ENCODE results near the gene ELFN1. TPM values are rescaled to one million over a fixed set of nuclear protein-coding genes. Genes with fewer than 3 reads are reported as not detected.

ELFN1 gene
- total RNA-seq, 5 donors from 2014 or later (not counting 1 experiment from before 2014, with no cell fraction given) = 0.06 to 0.12 (median 0.07) TPM; not detected in 2

GRCh38 chr7:1703441-1703840, 33.4 kb downstream of the ELFN1 start:
- Histone ChIP-seq H3K4me3 (ENCODE audit: control insufficient read depth in 1 of 2, extremely low read depth in 1 of 2, low read length in 1 of 2) (no peak overlapping the region), H3K36me3 (ENCODE audit: control insufficient read depth in 2 of 2, extremely low read depth in 1 of 2, insufficient read depth in 1 of 2, low read length in 1 of 2) (no peaks in the 10 kb centered on the region), H3K4me1 (ENCODE audit: control insufficient read depth in 1 of 2, extremely low read depth in 1 of 2, insufficient read depth in 2 of 2, low read length in 2 of 2) (no peaks in the 10 kb centered on the region), H3K9me3 (no peaks in the 10 kb centered on the region), H3K27ac (ENCODE audit: low read length) (no peak overlapping the region), H3K27me3 (replicated peaks in 1 of 2; ENCODE audit: control insufficient read depth in 2 of 2, extremely low read depth in 1 of 2, insufficient read depth in 2 of 2, low read length in 1 of 2) (peaks cover 0 to 41% of the 10 kb centered on the region in 2 experiments)
- no peaks in the 10 kb centered on the region for H3K4me1 Mint-ChIP-seq
- H3K36me3 Mint-ChIP-seq = no peaks in the 10 kb centered on the region
- DNase-seq (peak in 1 of 35 experiments; percentile 0), ATAC-seq (replicated peaks in 1 of 4) (no peak)
- POLR2A ChIA-PET = no interaction called here
- H3K27me3 Mint-ChIP-seq = peaks cover 0 to 7% of the 10 kb centered on the region in 2 donors
- H3K27ac Mint-ChIP-seq = no peak overlapping the region
- peaks cover 0 to 3% (median 3%) of the 10 kb centered on the region in 3 donors for H3K9me3 Mint-ChIP-seq
- WGBS (ENCODE audit: insufficient coverage) = 41% methylated on average over 5 of the region's 8 CpGs
- H3K4me3 Mint-ChIP-seq = no peak overlapping the region
- CTCF ChIA-PET = no interaction called here

DNA sequence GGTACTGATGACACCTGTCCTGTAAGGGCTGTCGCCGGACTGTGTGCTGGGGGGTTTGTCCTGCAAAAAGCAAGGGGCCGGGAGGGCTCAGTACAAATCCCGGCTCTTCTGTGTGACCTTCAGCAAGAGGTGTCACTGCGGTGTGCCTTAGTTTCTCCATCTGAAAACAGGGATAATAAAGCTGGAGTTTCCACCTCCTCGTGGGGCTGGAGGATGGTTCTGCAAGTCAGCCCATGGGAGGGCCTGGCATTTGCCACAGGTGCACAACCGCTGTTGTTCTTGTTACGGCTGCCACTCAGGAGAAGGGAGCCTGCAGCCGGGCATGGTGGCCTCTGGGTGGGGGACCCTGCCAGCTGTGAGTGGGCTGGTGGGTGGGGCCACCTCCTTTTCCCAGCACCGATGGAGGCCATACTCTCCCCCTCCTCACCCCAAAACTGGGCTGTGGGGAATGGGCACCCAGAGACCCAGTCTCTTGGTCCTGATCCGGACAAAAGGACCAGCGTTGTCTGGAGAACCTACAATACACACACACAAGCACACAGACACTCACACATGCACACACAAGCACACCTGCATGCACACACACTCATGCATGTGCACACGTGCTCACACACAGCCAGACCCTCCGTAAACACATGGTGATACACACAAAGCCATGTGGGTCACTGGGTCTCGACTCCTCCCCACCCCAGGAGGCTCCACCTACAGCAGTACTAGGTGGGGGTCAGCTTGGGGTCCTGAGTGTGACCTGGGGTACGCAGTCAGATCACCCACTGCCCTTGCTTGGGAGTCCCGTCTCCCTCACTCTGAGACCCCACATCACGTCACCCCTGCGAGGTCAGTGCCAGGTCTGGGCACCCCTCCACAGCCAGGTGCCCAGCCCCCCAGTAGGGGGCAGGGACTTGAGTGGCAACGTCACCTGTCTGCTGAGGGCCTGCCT, 34.1 kb downstream of the ELFN1 start:
- no peak overlapping the region for H3K4me3 ChIP-seq (ENCODE audit: control insufficient read depth in 1 of 2, extremely low read depth in 1 of 2, low read length in 1 of 2)
- H3K4me1 ChIP-seq (ENCODE audit: control insufficient read depth in 1 of 2, extremely low read depth in 1 of 2, insufficient read depth in 2 of 2, low read length in 2 of 2) = no peaks in the 10 kb centered on the region
- peak in 2 of 35 experiments; percentile 6 to 14 for DNase-seq
- Mint-ChIP-seq H3K4me1 (no peaks in the 10 kb centered on the region), H3K27me3 (peaks cover 0 to 7% of the 10 kb centered on the region in 2 donors), H3K4me3 (no peak overlapping the region), H3K9me3 (peaks cover 0 to 3% (median 3%) of the 10 kb centered on the region in 3 donors), H3K36me3 (no peaks in the 10 kb centered on the region), H3K27ac (no peak overlapping the region)
- H3K27me3 ChIP-seq (replicated peaks in 1 of 2; ENCODE audit: control insufficient read depth in 2 of 2, extremely low read depth in 1 of 2, insufficient read depth in 2 of 2, low read length in 1 of 2) = peaks cover 0 to 48% of the 10 kb centered on the region in 2 experiments
- CTCF ChIA-PET = no interaction called here
- H3K9me3 ChIP-seq = no peaks in the 10 kb centered on the region
- 82% methylated on average over 12 of the region's 20 CpGs for WGBS (ENCODE audit: insufficient coverage)
- H3K36me3 ChIP-seq (ENCODE audit: control insufficient read depth in 2 of 2, extremely low read depth in 1 of 2, insufficient read depth in 1 of 2, low read length in 1 of 2) = no peaks in the 10 kb centered on the region
- no peak overlapping the region for H3K27ac ChIP-seq (ENCODE audit: low read length)
- POLR2A ChIA-PET = no interaction called here
- no peak for ATAC-seq (replicated peaks in 1 of 4)

DNA sequence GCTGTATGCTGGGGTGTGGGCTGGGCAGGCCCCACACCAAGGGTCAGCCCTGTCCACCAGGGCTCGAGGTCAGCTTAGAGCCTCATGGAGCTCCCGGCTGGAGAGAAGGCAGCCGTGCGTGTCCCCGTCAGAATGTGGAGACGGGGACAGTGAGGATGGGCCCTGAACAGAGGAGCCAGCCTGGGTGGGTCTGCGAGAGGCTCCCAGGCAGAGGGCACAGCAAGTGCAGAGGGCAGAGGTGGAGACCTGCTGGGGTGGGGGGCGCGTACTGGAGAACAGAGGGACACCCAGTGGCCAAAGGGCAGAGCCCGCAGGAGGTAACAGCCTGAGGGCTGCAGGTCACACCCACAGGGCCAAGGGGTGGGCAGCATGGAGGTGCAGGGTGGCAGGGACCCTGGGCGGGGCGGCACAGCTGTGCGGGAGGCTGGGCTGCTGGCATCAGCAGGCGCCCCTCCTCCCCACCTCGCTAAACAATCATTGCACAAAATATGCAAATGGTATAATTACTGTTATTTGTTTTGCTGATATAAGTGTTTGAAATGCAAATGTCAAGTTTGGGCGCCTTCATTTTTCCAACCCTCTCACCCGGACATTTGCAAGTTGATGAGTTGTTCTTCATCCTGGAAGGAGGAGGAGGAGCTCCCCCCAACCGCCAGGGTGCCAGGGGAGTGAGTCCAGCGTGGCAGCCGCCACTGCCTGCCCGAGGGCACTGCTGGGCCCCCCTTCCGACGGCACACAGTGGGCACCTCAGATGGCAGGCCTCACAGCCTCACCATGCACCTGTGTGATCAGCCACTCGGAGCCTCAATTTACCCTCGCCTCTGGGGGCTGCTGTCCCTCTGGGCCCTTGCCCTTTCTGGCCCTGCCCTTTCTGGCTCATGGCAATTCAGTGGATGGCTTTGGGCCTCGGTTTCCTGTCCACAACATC, 35.0 kb downstream of the ELFN1 start:
- Histone ChIP-seq H3K4me3 (ENCODE audit: control insufficient read depth in 1 of 2, extremely low read depth in 1 of 2, low read length in 1 of 2) (no peak overlapping the region), H3K27ac (ENCODE audit: low read length) (no peak overlapping the region), H3K27me3 (replicated peaks in 1 of 2; ENCODE audit: control insufficient read depth in 2 of 2, extremely low read depth in 1 of 2, insufficient read depth in 2 of 2, low read length in 1 of 2) (peaks cover 0 to 44% of the 10 kb centered on the region in 2 experiments), H3K4me1 (ENCODE audit: control insufficient read depth in 1 of 2, extremely low read depth in 1 of 2, insufficient read depth in 2 of 2, low read length in 2 of 2) (no peaks in the 10 kb centered on the region), H3K36me3 (ENCODE audit: control insufficient read depth in 2 of 2, extremely low read depth in 1 of 2, insufficient read depth in 1 of 2, low read length in 1 of 2) (no peaks in the 10 kb centered on the region), H3K9me3 (no peaks in the 10 kb centered on the region)
- ChIA-PET CTCF (no interaction called here), POLR2A (no interaction called here)
- Mint-ChIP-seq H3K4me3 (no peak overlapping the region), H3K9me3 (peaks cover 3 to 7% (median 5%) of the 10 kb centered on the region in 3 donors), H3K27ac (no peak overlapping the region), H3K36me3 (no peaks in the 10 kb centered on the region), H3K4me1 (no peaks in the 10 kb centered on the region), H3K27me3 (peaks cover 0 to 7% of the 10 kb centered on the region in 2 donors)
- ATAC-seq (replicated peaks in 1 of 4) = no peak
- 85% methylated on average over 18 of the region's 26 CpGs for WGBS (ENCODE audit: insufficient coverage)
- DNase-seq = peak in 2 of 35 experiments; percentile 6 to 17

DNA sequence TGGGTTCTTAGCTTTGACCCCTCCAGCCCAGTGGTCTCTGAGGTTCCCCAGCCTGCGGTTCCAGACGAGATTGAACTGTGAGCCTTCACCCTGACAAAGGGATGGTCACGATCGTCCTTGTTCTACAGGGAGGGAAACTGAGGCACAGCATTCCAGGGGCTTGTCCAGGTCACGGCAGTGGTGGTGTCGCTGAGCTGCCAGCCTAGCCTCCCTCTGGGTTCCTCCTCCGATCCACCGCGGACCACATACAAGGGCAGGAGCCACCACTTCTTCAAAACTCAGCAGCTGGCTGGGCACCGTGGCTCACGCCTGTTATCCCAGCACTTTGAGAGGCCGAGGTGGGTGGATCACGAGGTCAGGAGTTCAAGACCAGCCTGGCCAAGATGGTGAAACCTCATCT, 35.8 kb downstream of the ELFN1 start:
- H3K27ac Mint-ChIP-seq = no peak overlapping the region
- Histone ChIP-seq H3K4me1 (ENCODE audit: control insufficient read depth in 1 of 2, extremely low read depth in 1 of 2, insufficient read depth in 2 of 2, low read length in 2 of 2) (no peaks in the 10 kb centered on the region), H3K36me3 (ENCODE audit: control insufficient read depth in 2 of 2, extremely low read depth in 1 of 2, insufficient read depth in 1 of 2, low read length in 1 of 2) (no peaks in the 10 kb centered on the region), H3K27ac (ENCODE audit: low read length) (no peak overlapping the region), H3K9me3 (no peaks in the 10 kb centered on the region), H3K27me3 (replicated peaks in 1 of 2; ENCODE audit: control insufficient read depth in 2 of 2, extremely low read depth in 1 of 2, insufficient read depth in 2 of 2, low read length in 1 of 2) (peaks cover 0 to 47% of the 10 kb centered on the region in 2 experiments), H3K4me3 (ENCODE audit: control insufficient read depth in 1 of 2, extremely low read depth in 1 of 2, low read length in 1 of 2) (no peak overlapping the region)
- CTCF ChIA-PET = interaction anchor here in 1 of 2 donors (0.6 kb wide), 1 partner anchor 79 kb away, joined by 4 read pairs; no protein-coding TSS in a partner anchor
- no peaks in the 10 kb centered on the region for H3K36me3 Mint-ChIP-seq
- no peaks in the 10 kb centered on the region for H3K4me1 Mint-ChIP-seq
- POLR2A ChIA-PET = no interaction called here
- WGBS (ENCODE audit: insufficient coverage) = 89% methylated on average over 11 of the region's 13 CpGs
- ATAC-seq (replicated peaks in 1 of 4) (no peak), DNase-seq (peak in 1 of 35 experiments; percentile 17)
- peaks cover 3 to 7% (median 5%) of the 10 kb centered on the region in 3 donors for H3K9me3 Mint-ChIP-seq
- H3K4me3 Mint-ChIP-seq = no peak overlapping the region
- H3K27me3 Mint-ChIP-seq = peaks cover 0 to 7% of the 10 kb centered on the region in 2 donors

GRCh38 chr7:1706381-1706720, 36.3 kb downstream of the ELFN1 start:
- CTCF ChIA-PET = no interaction called here
- Mint-ChIP-seq H3K36me3 (no peaks in the 10 kb centered on the region), H3K9me3 (peaks cover 3 to 7% (median 5%) of the 10 kb centered on the region in 3 donors), H3K4me1 (no peaks in the 10 kb centered on the region), H3K27me3 (peaks cover 0 to 9% of the 10 kb centered on the region in 2 donors), H3K4me3 (no peak overlapping the region), H3K27ac (no peak overlapping the region)
- Histone ChIP-seq H3K4me1 (ENCODE audit: control insufficient read depth in 1 of 2, extremely low read depth in 1 of 2, insufficient read depth in 2 of 2, low read length in 2 of 2) (no peaks in the 10 kb centered on the region), H3K36me3 (ENCODE audit: control insufficient read depth in 2 of 2, extremely low read depth in 1 of 2, insufficient read depth in 1 of 2, low read length in 1 of 2) (no peaks in the 10 kb centered on the region), H3K27ac (ENCODE audit: low read length) (no peak overlapping the region), H3K9me3 (no peaks in the 10 kb centered on the region), H3K27me3 (replicated peaks in 1 of 2; ENCODE audit: control insufficient read depth in 2 of 2, extremely low read depth in 1 of 2, insufficient read depth in 2 of 2, low read length in 1 of 2) (peaks cover 0 to 49% of the 10 kb centered on the region in 2 experiments), H3K4me3 (ENCODE audit: control insufficient read depth in 1 of 2, extremely low read depth in 1 of 2, low read length in 1 of 2) (no peak overlapping the region)
- ATAC-seq (replicated peaks in 1 of 4) (no peak), DNase-seq (peak in 2 of 35 experiments; percentile 3 to 21)
- 86% methylated on average over 3 of the region's 5 CpGs for WGBS (ENCODE audit: insufficient coverage)
- POLR2A ChIA-PET = no interaction called here

Data from T-cell (primary cell).